Measurements from ENCODE around the gene THSD4.

The THSD4 gene

GRCh38 chr15:71114887-71115566, at the start of gene THSD4:
TSS of gene THSD4 (plus strand) at chr15:71115471.
- DNase-seq, result peak; percentile 80
- in situ Hi-C loops (cut with MboI; ENCODE audit: low pct_unique_long_range_greater_than_20kb, low sequenced_read_pairs), result no loop called here

DNA sequence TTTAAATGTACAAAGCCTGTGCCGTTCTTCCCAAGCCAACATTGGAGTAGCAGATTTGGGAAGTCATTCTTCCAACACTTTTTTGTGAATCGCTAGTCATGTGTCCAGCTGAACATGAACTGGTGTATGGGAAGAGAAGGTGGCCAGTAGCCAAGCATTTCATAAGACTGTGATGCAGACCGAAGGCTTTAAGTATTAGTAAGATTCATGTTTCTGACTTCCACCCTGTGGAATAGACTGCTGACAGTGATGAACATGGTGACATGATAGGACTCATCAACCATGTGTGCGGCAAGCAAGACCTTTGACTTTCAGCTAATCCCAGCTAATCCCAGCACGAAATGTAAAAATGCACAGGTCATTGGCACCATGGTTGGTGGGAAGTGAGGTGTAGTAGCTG, 48.3 kb upstream of the THSD4 start:
- DNase-seq, result no peak
- in situ Hi-C loops (cut with MboI; ENCODE audit: low pct_unique_long_range_greater_than_20kb, low sequenced_read_pairs), result no loop called here

DNA sequence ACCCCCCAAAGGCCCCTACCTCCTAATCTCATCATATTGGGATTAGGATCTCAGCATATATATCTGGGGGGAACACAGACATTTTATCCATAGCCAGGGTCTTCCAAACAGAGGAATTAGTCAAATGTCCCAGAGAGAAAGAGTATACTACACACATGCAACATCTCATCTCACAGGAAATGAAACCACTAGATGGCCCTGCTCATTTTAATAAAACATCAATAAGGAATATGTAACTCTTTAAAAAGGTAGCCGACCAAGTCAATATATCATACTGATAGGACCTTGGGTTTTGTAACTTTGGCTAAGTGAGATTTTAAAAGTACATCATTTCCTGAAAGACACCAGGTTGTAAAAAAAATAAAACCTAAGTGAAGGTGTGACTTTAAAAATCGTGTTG, 45.6 kb upstream of the THSD4 start:
- in situ Hi-C loops (cut with MboI; ENCODE audit: low pct_unique_long_range_greater_than_20kb, low sequenced_read_pairs), result no loop called here
- DNase-seq, result no peak

DNA sequence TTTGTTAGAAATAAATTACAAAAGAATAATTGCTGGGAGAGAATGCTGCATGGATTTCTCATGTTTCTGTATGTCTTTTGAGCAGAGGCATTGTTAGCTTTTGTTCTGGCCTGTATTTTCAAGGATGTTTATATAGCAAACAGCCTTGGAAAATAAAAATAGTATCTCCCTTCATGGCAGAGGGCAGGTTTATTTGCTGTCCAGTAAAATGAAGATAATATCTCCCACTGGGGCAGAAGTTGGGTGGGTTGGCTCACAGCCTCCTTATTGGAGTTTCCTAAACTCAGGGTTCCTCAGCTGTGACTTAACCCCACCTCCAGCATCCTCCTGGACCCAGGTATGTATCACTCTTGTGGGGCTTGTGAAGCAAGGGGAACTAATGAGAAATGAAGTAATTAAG, 43.7 kb upstream of the THSD4 start:
- in situ Hi-C loops (cut with MboI; ENCODE audit: low pct_unique_long_range_greater_than_20kb, low sequenced_read_pairs), result no loop called here
- no peak for DNase-seq

DNA sequence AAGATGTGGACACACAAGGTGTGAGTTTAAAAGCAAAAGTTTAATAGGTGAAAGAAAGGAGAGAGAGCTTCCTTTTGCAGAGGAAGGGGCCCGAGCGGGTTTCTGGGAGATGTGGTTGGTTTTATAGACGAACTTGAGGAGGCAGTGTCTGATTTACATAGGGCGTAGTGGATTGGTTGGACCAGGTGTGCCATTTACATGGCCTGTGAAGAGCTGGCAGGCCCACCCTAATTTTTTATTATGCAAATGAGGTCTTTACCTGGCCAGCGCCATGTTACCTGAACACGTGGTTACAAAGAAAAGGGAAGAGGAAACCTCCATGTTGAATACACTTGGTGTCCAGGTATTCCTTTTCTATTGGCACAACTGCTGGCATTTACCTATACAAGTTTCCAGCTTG, 42.8 kb upstream of the THSD4 start:
- DNase-seq, result no peak
- in situ Hi-C loops (cut with MboI; ENCODE audit: low pct_unique_long_range_greater_than_20kb, low sequenced_read_pairs), result no loop called here

- in situ Hi-C loops (cut with MboI; ENCODE audit: low pct_unique_long_range_greater_than_20kb, low sequenced_read_pairs), result no loop called here
- no peak for DNase-seq
Observed at GRCh38 chr15:71078506-71079207, 36.6 kb upstream of the THSD4 start.

GRCh38 chr15:71079208-71080044, 35.8 kb upstream of the THSD4 start:
- in situ Hi-C loops (cut with MboI; ENCODE audit: low pct_unique_long_range_greater_than_20kb, low sequenced_read_pairs), result no loop called here
- DNase-seq, result no peak

GRCh38 chr15:71080166-71080565, 35.1 kb upstream of the THSD4 start:
- no peak for DNase-seq
- in situ Hi-C loops (cut with MboI; ENCODE audit: low pct_unique_long_range_greater_than_20kb, low sequenced_read_pairs), result no loop called here

DNA sequence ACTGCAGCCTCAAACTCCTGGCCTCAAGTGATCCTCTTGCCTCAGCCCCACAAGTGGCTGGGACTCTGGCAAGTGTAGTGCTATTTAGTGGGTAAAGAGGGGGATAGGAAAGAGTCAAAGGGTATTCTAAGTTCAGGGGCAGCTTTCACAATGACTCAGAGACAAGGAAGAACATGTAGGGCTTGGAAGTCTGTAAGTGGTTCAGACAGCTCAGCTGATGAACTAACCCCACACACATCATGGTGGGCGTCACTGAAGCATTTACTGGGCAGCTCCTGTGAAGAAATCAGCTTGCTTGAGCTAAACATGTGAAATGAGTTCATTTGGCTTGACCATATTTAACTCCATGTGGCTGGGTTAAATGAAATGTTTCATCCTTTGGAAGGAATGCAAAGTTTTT, 34.6 kb upstream of the THSD4 start:
- DNase-seq, result no peak
- in situ Hi-C loops (cut with MboI; ENCODE audit: low pct_unique_long_range_greater_than_20kb, low sequenced_read_pairs), result no loop called here

DNA sequence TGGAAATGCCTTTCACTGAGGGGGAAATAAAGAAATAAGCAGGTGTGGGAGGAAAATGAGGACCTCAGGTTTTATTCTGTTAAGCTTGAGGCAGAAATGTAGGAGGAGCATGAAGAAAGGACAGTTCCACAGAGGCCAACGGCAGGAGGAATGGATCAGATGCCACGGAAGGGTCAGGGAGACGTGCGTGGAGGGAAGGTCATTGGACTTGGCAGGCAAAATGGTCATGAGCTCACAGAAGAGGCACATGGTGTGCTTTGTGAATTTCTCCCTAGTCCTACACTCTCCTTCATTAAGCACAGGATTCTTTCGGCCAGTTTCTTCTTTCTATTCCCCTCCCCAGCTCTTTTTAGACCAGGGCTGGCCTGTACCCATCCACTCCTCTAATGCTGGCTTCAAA, 32.5 kb upstream of the THSD4 start:
- DNase-seq, result no peak
- in situ Hi-C loops (cut with MboI; ENCODE audit: low pct_unique_long_range_greater_than_20kb, low sequenced_read_pairs), result no loop called here

DNA sequence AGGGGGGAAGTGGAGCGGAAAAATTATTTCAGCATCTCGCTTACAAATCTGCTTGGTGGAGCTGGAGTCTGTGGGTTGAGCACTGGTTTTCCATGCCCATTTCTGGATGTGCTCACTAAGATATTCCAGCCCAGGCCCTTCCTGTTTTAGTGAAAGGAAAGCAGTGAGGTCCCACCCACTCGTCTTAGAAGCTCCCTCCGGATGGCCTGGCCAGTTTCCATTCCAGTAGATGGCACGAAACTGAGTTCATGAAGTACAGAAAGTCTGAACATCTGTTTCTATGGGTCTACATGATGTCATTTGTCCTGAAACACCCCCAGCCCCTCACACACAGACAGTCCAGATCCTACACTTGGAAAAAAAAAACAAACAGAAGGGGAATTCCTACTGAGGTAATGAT, 31.9 kb upstream of the THSD4 start:
- DNase-seq, result no peak
- in situ Hi-C loops (cut with MboI; ENCODE audit: low pct_unique_long_range_greater_than_20kb, low sequenced_read_pairs), result no loop called here

DNA sequence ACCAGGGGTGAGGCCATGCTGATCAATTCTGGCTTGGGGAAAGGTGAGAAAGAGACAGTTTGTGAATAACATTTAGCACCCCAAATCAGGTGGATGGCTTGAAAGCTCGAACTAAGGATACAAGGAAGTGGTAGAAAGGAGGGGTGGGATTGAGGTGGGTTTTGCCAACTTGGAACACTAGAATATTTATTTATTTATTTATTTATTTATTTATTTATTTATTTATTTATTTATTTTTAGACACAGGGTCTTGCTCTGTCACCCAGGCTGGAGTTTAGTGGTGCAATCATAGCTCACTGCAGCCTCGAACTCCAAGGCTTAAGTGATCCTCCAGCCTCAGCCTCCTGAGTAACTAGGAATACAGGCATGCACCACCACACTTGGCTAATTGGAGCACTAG, 31.0 kb upstream of the THSD4 start:
- no peak for DNase-seq
- in situ Hi-C loops (cut with MboI; ENCODE audit: low pct_unique_long_range_greater_than_20kb, low sequenced_read_pairs), result no loop called here

GRCh38 chr15:71085809-71086208, 29.5 kb upstream of the THSD4 start:
- in situ Hi-C loops (cut with MboI; ENCODE audit: low pct_unique_long_range_greater_than_20kb, low sequenced_read_pairs), result no loop called here
- no peak for DNase-seq

GRCh38 chr15:71088155-71088554, 27.1 kb upstream of the THSD4 start:
- in situ Hi-C loops (cut with MboI; ENCODE audit: low pct_unique_long_range_greater_than_20kb, low sequenced_read_pairs), result no loop called here
- no peak for DNase-seq

DNA sequence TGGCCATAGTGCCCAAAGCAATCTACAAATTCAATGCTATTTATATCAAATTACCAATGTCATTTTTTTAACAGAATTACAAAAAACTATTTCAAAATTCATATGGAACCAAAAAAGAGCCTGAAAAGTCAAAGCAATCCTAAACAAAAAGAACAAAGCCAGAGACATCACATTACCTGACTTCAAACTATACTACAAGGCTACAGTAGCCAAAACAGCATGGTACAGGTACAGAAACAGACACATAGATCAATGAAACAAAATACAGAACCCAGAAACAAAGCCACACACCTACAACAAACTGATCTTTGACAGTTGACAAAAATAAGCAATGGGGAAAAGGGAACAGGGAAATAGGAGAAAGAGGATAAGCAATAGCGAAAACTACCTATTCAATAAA, 26.6 kb upstream of the THSD4 start:
- no peak for DNase-seq
- in situ Hi-C loops (cut with MboI; ENCODE audit: low pct_unique_long_range_greater_than_20kb, low sequenced_read_pairs), result no loop called here

GRCh38 chr15:71089801-71090200, 25.5 kb upstream of the THSD4 start:
- DNase-seq, result no peak
- in situ Hi-C loops (cut with MboI; ENCODE audit: low pct_unique_long_range_greater_than_20kb, low sequenced_read_pairs), result no loop called here

- DNase-seq, result no peak
- in situ Hi-C loops (cut with MboI; ENCODE audit: low pct_unique_long_range_greater_than_20kb, low sequenced_read_pairs), result no loop called here
Observed at GRCh38 chr15:71091601-71092000, 23.7 kb upstream of the THSD4 start.

DNA sequence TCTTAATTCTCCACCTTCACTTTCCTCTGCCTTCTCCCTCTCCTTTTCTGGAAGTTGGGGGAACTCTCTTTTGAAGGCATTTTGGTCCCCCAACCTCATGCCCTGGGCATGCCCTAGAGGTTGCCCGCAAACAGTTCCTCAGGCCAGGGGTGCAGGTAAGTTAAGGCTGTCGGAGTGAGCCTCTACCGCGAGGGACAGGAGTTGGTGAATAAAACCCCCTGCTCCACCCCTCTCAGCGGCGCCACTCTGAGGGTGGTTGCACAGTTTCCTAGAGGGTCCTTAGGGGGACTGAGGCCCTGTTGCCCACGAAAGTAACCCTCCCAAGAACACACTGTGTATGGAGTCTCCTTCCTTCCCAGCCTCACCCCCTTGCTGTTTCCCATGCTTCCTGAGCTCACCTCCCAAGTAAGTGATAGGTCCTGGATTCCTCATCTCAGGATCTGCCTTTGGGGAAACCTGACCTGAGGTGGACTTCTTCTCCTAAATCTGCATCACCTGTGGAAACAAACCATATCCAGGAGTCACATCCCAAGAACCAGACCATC, 23.1 kb upstream of the THSD4 start:
- no peak for DNase-seq
- in situ Hi-C loops (cut with MboI; ENCODE audit: low pct_unique_long_range_greater_than_20kb, low sequenced_read_pairs), result no loop called here

DNA sequence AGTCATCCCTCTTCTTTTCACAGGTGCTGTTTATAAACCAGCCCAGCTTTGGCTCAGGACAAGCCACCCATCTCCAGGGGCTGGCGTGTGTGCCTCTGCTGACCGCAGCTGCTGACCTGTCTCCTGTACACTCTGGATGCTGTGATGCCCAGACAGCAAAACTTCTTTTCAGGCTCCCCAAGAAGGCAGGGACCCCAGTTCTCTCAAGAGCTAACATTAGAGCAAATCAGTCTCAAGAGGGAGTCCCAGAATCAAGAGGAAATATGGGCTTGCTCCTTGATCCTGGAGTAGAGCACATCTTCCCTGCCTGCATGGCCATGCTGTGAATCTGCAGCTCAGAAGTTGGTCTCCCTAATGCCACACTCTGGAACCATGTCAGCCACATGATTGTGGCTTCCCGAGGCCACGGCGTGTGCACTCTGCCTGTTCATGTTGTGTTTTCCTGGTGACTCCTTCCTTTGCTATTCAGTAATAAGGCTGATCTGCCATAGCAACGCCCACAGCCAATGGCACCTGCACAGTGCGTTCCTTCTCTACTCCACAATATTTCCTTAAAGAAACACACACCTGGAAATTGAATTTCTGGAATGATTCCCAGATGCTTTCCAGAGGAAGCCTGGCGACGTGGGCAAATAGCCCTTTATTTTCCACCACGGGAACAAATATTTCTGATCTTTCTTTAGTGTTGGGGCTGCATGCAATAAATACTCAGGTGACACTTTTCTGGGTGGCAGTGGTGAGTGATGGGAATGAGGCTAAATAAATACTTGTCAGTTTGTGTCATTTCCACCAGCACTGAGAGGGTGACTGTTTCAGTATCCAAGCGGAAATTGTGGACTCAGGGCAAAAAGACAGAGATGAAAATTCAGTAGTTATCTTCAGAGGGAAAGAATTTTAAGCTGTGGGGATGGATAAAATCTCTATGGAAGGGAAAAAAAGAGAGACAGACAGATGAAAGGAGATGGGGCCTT, 21.9 kb upstream of the THSD4 start:
- no peak for DNase-seq
- in situ Hi-C loops (cut with MboI; ENCODE audit: low pct_unique_long_range_greater_than_20kb, low sequenced_read_pairs), result no loop called here

Measured in KBM-7 (cell line).